Sigmoid colon (tissue), 7 donors: ENCODE measurements around the gene HEATR9. TPM values are rescaled to one million over a fixed set of nuclear protein-coding genes. Genes with fewer than 3 reads are reported as not detected.

Source experiments
- DNase-seq: peaks from one replicate; pipeline ENCODE4 v3.0.0-alpha.2; 2019
- H3K27ac ChIP-seq, 4 donors: fragments of 200-600 bp; sonication (generic); one replicate each; pipeline ENCODE4 v1.5.1; 2016 to 2019; ENCODE audit warnings: mild to moderate bottlenecking in 1 of 4
- H3K27me3 ChIP-seq, 3 donors: fragments of 200-600 bp; sonication (generic); one replicate each; pipeline ENCODE4 v1.5.1; 2019; ENCODE audit warnings: mild to moderate bottlenecking in 1 of 3
- H3K36me3 ChIP-seq, 4 donors: fragments of 200-600 bp; sonication (generic); one replicate each; pipeline ENCODE4 v1.5.1; 2016 to 2019
- H3K4me1 ChIP-seq, 4 donors: fragments of 200-600 bp; sonication (generic); one replicate each; pipeline ENCODE4 v1.5.1; 2017 to 2019
- H3K4me3 ChIP-seq, 4 donors: fragments of 200-600 bp; sonication (generic); one replicate each; pipeline ENCODE4 v1.5.1; 2017 to 2019; ENCODE audit warnings: mild to moderate bottlenecking in 2 of 4, moderate library complexity in 1 of 4
- H3K9me3 ChIP-seq, 4 donors: fragments of 200-600 bp in 3 of 4; sonication (generic) in 3 of 4; one replicate each; pipeline versions ENCODE4 v1.5.1 to v1.6.1; 2013 to 2019
- CTCF ChIP-seq, 4 experiments: fragments of 450-650 bp in 3 of 4; fragments of 200-600 bp in 1 of 4; IDR thresholded peaks; one replicate each; pipeline ENCODE4 v1.5.1; 2016 to 2019; ENCODE audit warnings: antibody characterized with exemption in 4 of 4, mild to moderate bottlenecking in 3 of 4, moderate library complexity in 2 of 4
- EP300 ChIP-seq, 4 donors: sonication (generic); formaldehyde crosslinking; IDR thresholded peaks; one replicate each; pipeline ENCODE4 v1.6.1; 2017; ENCODE audit warnings: antibody characterized with exemption in 4 of 4
- POLR2A ChIP-seq, 2 donors: fragments of 450-650 bp; IDR thresholded peaks; one replicate each; pipeline ENCODE4 v1.6.1; 2016; ENCODE audit warnings: antibody characterized with exemption in 2 of 2, mild to moderate bottlenecking in 2 of 2, moderate library complexity in 2 of 2
- POLR2AphosphoS5 ChIP-seq, 4 donors: sonication (generic); formaldehyde crosslinking; IDR thresholded peaks; one replicate each; pipeline ENCODE4 v1.6.1; 2017; ENCODE audit warnings: antibody characterized with exemption in 4 of 4
- WGBS, 2 donors: extraction: QIAGEN DNeasy Blood & Tissue Kit; methylation state at CpG; one replicate each; pipeline ENCODE4 v1.1.7; 2013; 5-methylcytosine and 5-hydroxymethylcytosine counted together
- intact Hi-C: fragments of 100-400 bp; cut with DNase I; formaldehyde crosslinking; loops from one replicate; pipeline ENCODE4 v1.15.1; 2023
- polyA plus RNA-seq, 3 donors: library from polyadenylated mRNA; stranded (reverse); fragments of 200-250 nt; gene quantifications; one replicate each; pipeline ENCODE4 v1.2.3, GENCODE V29; 2013
- total RNA-seq, 4 donors: library from RNA; depleted of rRNA; stranded (reverse); fragments of >200 nt; gene quantifications; one replicate each; pipeline ENCODE4 v1.1.0, GENCODE V29; 2016
- donor health status: healthy with polysubstance abuse.
- donor health status: Bipolar disorder and iron deficiency.
- donor health status: healthy.

The HEATR9 gene
- not detected for total RNA-seq
- polyA plus RNA-seq, result under 1 TPM in 1 of 3 donors, not detected in 2; 0.06 TPM

DNA sequence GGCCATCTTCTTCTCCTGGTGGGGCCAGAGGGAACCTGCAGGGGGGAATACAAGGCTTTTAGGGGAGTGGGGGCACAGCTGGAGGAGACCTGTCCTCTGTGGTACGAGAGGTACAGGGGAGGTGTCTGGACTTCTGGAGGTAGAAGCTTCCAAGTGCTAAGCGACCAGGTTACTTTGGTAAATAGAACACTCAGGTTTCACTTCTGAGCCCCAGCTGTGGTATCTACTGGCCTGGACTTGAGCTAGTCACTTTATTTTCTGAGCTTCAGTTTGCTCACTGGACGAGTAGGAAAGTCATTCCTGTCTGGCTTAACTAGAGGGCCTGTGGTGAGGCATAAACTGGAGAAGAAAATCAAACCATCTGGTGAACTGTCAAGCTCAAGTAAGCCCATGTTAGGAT is at the start of gene HEATR9:
Gene HEATR9, minus strand, starts transcription at position 155 of the 400 bp plus-strand sequence. Its CDS starts 149 bp downstream, at position 6.
- no peaks in the 10 kb centered on the region for H3K27me3 ChIP-seq
- H3K9me3 ChIP-seq, result no peaks in the 10 kb centered on the region
- H3K4me3 ChIP-seq, result no peak within 1 kb of the TSS
- H3K27ac ChIP-seq, result no peak within 1 kb of the TSS
- peaks cover 0 to 11% (median 3%) of the 10 kb centered on the region in 4 donors for H3K4me1 ChIP-seq
- 86 to 90% methylated on average over 3 of the region's 3 CpGs for WGBS, 2 donors
- TF ChIP-seq CTCF (IDR thresholded peaks at IDR 0.05) (no peak), POLR2A (IDR thresholded peaks at IDR 0.05) (no peak), POLR2AphosphoS5 (IDR thresholded peaks at IDR 0.05) (no peak), EP300 (IDR thresholded peaks at IDR 0.05) (no peak)
- DNase-seq, result no peak
- H3K36me3 ChIP-seq, result no peaks in the 10 kb centered on the region
- intact Hi-C loops, result no loop called here

DNA sequence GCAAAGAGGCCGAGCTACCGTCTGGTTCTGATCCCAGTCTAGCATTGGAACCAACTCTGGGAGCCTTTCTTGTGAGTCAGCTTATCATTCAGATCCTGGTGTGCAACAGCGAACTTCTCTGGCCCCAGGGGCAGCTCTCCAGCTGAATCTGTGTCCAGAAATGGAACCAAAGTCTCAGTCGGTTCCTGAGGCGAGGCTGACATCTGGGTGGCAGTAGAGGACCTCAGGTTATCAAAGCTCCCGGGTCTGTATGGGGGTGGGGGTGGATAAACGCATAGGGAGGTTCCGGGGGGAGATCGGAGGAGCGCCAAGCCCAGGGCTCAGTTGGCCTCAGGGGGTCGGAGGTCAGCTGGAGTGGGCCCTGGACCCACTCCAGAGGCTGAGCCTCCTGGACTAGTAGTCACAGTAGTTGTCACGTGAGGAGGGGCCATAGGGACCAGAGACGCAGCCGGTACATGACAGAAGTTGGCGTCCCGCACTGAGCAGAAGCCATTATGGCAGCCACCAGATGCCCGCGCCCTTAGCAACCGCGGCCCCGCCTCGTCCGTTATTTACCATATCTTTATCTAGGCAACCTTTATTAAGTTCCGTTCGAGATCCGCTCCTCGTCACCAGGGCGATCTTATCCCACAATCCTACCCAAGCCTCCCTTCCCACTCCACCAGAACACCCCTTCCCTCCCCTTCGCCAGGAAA is 49.0 kb upstream of the HEATR9 start:
- H3K27ac ChIP-seq, result no peak overlapping the region
- H3K36me3 ChIP-seq, result no peaks in the 10 kb centered on the region
- H3K4me3 ChIP-seq, result no peak overlapping the region
- DNase-seq, result no peak
- no peaks in the 10 kb centered on the region for H3K4me1 ChIP-seq
- 97% methylated on average over 29 of the region's 29 CpGs for WGBS, 2 donors
- TF ChIP-seq POLR2A (IDR thresholded peaks at IDR 0.05) (no peak), POLR2AphosphoS5 (IDR thresholded peaks at IDR 0.05) (no peak), EP300 (IDR thresholded peaks at IDR 0.05) (no peak), CTCF (IDR thresholded peaks at IDR 0.05) (no peak)
- intact Hi-C loops, result no loop called here
- H3K9me3 ChIP-seq, result no peaks in the 10 kb centered on the region
- H3K27me3 ChIP-seq, result no peaks in the 10 kb centered on the region

- Histone ChIP-seq H3K27me3 (no peaks in the 10 kb centered on the region), H3K4me3 (no peak overlapping the region), H3K9me3 (no peaks in the 10 kb centered on the region), H3K27ac (no peak overlapping the region), H3K4me1 (no peaks in the 10 kb centered on the region), H3K36me3 (no peaks in the 10 kb centered on the region)
- no peak for DNase-seq
- WGBS, 2 donors, result 84% methylated on average over 3 of the region's 3 CpGs
- TF ChIP-seq POLR2AphosphoS5 (IDR thresholded peaks at IDR 0.05) (no peak), CTCF (IDR thresholded peaks at IDR 0.05) (no peak), EP300 (IDR thresholded peaks at IDR 0.05) (no peak), POLR2A (IDR thresholded peaks at IDR 0.05) (no peak)
- intact Hi-C loops, result no loop called here
Observed at GRCh38 chr17:35915153-35915964, 46.7 kb upstream of the HEATR9 start.

GRCh38 chr17:35914354-35914753 is 45.7 kb upstream of the HEATR9 start:
- no peak overlapping the region for H3K4me3 ChIP-seq
- no peak overlapping the region for H3K27ac ChIP-seq
- DNase-seq, result no peak
- H3K4me1 ChIP-seq, result no peaks in the 10 kb centered on the region
- H3K9me3 ChIP-seq, result no peaks in the 10 kb centered on the region
- H3K27me3 ChIP-seq, result no peaks in the 10 kb centered on the region
- TF ChIP-seq EP300 (IDR thresholded peaks at IDR 0.05), result no peak
- no peaks in the 10 kb centered on the region for H3K36me3 ChIP-seq
- intact Hi-C loops, result no loop called here
- WGBS, 2 donors, result 94 to 97% methylated on average over 1 of the region's 1 CpG

GRCh38 chr17:35913609-35914008 is 44.9 kb upstream of the HEATR9 start:
- Histone ChIP-seq H3K4me1 (no peaks in the 10 kb centered on the region), H3K4me3 (no peak overlapping the region), H3K27me3 (no peaks in the 10 kb centered on the region), H3K9me3 (no peaks in the 10 kb centered on the region), H3K36me3 (no peaks in the 10 kb centered on the region), H3K27ac (no peak overlapping the region)
- WGBS, 2 donors, result 86 to 91% methylated on average over 4 of the region's 4 CpGs
- intact Hi-C loops, result no loop called here
- TF ChIP-seq POLR2A (IDR thresholded peaks at IDR 0.05) (no peak), CTCF (IDR thresholded peaks at IDR 0.05) (no peak), POLR2AphosphoS5 (IDR thresholded peaks at IDR 0.05) (no peak), EP300 (IDR thresholded peaks at IDR 0.05) (no peak)
- no peak for DNase-seq
